GM12872 (cell line): Measurements from ENCODE around the gene RARA.

ENCODE experiments used
- TF ChIP-seq, protein P1 (sequence below): IDR thresholded peaks from 3 replicates; pipeline ENCODE4 v1.5.1; 2011; ENCODE audit warnings: low read depth, mild to moderate bottlenecking, low read length, moderate library complexity; ENCODE audit not compliant: insufficient read depth

Gene RARA

DNA sequence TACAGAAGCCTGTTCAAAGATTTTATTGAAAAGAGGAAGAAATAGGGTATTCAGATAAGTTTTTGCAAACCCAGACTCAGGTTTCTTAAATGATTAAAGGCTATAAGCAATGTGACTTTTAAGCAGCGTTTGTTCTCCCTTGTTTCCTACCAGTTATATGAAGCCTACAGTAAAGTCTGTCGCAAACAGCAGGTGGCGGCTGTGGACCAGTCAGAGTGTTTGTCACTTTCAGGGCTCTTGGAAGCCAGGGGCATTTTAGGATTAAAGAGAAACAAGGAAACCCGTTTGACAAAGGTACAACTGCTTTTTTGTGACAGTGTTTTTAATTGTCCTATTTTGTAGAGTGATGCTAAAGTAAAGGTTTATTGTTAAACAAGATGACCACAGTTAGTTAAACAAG, 7.7 kb upstream of the RARA start:
- TF ChIP-seq, protein P1, sequence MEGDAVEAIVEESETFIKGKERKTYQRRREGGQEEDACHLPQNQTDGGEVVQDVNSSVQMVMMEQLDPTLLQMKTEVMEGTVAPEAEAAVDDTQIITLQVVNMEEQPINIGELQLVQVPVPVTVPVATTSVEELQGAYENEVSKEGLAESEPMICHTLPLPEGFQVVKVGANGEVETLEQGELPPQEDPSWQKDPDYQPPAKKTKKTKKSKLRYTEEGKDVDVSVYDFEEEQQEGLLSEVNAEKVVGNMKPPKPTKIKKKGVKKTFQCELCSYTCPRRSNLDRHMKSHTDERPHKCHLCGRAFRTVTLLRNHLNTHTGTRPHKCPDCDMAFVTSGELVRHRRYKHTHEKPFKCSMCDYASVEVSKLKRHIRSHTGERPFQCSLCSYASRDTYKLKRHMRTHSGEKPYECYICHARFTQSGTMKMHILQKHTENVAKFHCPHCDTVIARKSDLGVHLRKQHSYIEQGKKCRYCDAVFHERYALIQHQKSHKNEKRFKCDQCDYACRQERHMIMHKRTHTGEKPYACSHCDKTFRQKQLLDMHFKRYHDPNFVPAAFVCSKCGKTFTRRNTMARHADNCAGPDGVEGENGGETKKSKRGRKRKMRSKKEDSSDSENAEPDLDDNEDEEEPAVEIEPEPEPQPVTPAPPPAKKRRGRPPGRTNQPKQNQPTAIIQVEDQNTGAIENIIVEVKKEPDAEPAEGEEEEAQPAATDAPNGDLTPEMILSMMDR = no peak

DNA sequence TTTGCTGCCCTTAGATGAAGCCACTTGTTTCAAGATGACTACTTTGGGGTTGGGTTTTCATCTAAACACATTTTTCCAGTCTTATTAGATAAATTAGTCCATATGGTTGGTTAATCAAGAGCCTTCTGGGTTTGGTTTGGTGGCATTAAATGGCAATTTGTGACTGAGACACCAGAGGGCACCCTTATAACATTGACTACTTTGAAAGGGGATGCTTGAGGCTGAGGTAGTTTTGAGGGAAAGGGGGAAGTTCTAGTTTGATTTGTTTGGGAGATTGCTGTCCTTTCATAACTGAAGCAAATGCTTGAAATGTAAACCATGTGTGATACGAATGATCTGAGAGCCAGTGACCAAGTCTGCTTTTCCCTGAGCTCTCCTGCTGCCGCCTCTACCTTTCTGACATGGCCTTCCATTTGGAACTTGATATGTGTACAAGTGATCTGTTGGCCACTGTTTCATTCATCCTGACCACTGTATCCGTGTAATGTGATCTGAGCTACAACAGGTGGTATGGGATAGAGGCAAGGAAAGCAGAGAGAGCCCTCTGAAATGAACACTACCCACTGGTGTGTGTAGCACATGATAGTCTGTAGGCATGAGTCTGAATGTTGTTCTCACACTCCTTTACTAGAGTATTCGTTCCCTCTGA, 5.8 kb upstream of the RARA start:
- TF ChIP-seq, protein P1 = peak; percentile 70

DNA sequence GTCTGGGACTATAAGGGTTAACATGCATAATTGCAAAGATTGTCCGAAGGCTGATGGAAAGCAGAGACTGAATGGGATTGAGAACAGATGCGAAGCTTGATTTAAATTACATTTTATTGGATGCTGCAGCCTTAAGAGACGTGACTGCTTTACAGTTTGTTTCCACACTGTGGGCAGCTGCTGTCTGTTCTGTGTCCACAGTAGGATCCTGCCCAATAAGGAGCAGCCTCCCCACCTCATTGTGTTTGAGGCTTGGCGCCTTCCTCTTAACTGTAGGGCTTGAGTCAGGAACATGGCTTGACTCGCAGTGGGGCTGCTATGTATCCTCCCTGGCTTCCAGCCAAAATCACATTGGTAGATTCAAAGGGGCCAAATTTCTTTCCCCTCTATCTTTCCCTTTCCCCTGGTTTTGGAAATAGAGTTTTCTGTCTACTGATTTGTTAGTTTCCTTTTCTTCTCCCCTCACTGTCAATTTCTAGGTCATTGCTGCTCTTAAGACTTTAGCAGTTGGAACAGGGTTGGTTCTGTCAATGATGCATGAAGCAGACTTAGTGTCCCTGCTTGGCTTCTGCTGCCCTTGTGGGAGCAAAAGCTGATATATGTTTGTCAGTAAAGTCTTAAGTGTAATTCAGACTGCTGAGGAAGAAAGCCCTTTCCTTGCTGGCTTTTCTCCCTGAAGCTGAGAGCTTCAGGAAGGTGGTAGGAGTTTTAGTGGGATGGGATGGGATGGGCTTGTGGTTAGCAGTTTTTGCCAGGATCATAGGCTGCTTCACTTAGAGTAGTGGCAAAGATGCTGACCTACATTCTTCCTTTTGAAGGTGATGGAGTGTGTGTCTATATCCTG, 5.0 kb upstream of the RARA start:
- TF ChIP-seq, protein P1 = no peak

DNA sequence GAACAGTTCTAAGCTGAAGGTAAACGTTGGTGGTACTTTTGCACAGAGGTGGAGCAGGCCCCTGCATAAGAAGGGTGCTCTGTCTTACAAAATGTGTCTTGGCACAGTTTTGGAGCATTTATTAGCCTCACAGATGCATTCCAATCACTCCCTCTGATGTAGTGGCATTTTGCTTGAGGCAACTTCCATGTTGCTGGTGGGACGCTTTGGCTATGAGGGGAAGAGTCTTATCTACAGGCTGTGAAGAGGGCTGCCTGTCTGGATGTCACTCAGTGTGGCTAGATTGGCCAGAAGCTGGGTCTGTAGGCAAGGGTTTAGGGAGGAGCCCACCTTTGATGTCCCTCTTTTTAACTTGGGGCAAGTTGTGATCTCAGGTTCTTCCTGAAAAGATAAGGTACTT, 2.6 kb upstream of the RARA start:
- TF ChIP-seq, protein P1 = no peak

DNA sequence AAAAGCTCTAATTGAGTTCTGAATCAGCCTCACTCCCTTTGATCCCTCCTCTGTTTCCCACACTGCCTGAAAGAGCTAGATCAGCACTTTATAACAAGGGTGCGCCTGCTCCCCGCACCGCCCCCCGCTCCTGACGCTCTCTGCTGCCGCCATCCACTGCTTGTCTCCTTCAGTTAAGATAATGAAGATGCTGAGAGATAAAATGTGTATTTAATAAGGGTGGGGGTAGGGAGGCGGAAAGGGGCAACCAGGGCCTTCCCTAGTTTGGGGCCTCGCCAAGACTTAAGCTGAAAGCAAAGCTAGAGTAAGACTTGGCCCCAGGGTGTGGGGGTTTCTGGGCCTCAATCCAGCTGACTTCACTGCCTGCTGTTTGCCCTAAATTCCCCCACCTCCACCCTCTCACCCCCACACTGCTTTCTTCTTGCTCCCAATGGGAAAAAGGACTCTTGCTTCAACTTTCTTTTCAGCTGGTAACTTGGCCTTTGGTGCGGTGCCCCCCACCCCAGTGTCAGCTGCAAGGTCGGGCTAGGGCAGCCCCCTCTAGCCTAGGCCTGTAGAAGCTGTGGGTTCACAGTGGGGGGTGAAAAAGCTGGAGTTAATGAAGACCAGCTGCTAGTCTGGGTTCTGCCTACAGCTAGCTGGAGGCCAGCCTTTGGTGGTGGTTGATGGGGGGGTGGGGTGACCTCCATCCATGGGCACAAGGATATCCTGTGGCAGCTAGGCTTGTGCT, 1.8 kb upstream of the RARA start:
- TF ChIP-seq, protein P1 = no peak

DNA sequence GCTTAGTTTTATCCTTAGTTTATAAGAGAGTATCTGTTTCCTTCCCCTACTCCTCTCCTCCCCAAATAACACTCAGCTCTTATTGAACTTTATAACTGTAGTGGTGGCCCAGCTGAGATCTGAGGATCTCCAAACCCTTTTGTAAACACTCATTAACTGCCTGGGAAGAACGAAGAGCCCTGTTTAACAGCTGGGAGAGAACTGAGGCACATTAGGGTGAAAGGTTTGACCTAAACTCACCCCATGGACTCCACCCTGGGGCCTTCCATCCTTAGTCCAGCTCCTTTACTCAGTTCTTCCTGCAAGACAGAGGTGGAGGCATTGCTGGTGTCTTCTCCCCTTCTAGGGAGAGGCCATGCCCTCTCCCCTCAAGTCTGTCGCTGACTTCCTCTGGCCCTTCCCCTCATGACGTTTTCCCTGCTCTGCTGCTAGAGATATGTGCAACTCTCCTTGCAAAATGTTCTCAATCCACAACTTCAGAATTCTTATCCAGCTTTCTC, 1.2 kb upstream of the RARA start:
- TF ChIP-seq, protein P1 = no peak

DNA sequence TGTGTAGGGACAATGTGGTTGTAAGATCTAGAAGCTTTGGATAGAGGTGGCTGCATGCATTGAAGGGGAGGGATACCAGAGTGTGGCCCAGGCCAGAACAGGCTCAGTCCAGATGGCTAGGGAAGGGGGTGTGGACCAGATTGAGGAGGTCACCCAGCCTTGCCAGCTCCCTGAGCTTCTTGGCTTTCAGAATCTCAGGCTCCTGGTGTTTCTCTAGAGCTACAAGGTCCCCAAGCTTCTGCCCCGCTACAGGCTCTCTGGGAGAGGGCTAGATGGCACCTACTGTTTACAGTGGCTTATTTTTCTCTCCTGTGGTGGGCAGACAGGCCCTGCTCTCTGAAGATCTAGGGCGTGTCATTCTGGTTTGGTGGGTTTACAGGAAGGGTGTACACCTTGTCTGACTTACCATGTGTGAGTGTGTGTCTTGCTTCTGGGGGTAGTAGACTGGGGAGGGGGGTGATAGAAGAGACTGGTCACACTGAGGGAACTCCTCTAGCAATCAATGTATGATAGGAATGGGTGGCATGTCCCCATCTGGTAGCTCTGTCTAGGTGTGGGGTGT, 1.1 kb downstream of the RARA start:
- TF ChIP-seq, protein P1 = no peak
